Ascending aorta (tissue), 2 donors: ENCODE results near the gene F11. TPM values are rescaled to one million over a fixed set of nuclear protein-coding genes. Genes with fewer than 3 reads are reported as not detected.
"Not testable (repeated sequence)": the region's sequence is repeated elsewhere in the genome, so short reads cannot be mapped to it uniquely, and the experiment has no call there.

Experiments
- DNase-seq, 2 donors: peaks; one replicate each; pipeline ENCODE4 v3.0.0-alpha.2; 2019; ENCODE audit warnings: low spot score in 2 of 2
- H3K27ac ChIP-seq, 2 donors: fragments of 200-600 bp; sonication (generic); one replicate each; pipeline ENCODE4 v1.5.1; 2016 to 2017; ENCODE audit warnings: mild to moderate bottlenecking in 1 of 2
- H3K27me3 ChIP-seq: fragments of 200-600 bp; sonication (generic); one replicate; pipeline ENCODE4 v1.5.1; 2017
- H3K36me3 ChIP-seq, 2 donors: fragments of 200-600 bp; sonication (generic); one replicate each; pipeline ENCODE4 v1.5.1; 2016
- H3K4me1 ChIP-seq, 2 donors: fragments of 200-600 bp; sonication (generic); one replicate each; pipeline ENCODE4 v1.5.1; 2016 to 2017; ENCODE audit warnings: mild to moderate bottlenecking in 1 of 2
- H3K4me3 ChIP-seq, 2 donors: fragments of 200-600 bp; sonication (generic); one replicate each; pipeline ENCODE4 v1.5.1; 2016 to 2017; ENCODE audit warnings: mild to moderate bottlenecking in 1 of 2
- H3K9me3 ChIP-seq, 2 donors: fragments of 200-600 bp; sonication (generic); one replicate each; pipeline ENCODE4 v1.5.1; 2016
- intact Hi-C: fragments of 100-400 bp; cut with DNase I; formaldehyde crosslinking; loops from one replicate; pipeline ENCODE4 v1.15.1; 2023
- total RNA-seq: library from RNA; depleted of rRNA; stranded (reverse); fragments of >200 nt; gene quantifications from one replicate; pipeline ENCODE4 v1.1.0, GENCODE V29; 2016
- TF ChIP-seq, protein P1 (sequence below), 3 experiments: fragments of 200-600 bp in 2 of 3; fragments of 450-650 bp in 1 of 3; sonication (generic) in 2 of 3; IDR thresholded peaks; one replicate each; pipeline ENCODE4 v1.5.1; 2016 to 2019; ENCODE audit warnings: antibody characterized with exemption in 3 of 3, mild to moderate bottlenecking in 1 of 3, moderate library complexity in 1 of 3

Gene F11
- total RNA-seq, 1 donor from 2014 or later: not detected

- DNase-seq: no peak
- Histone ChIP-seq H3K9me3 (no peaks in the 10 kb centered on the region), H3K4me1 (no peaks in the 10 kb centered on the region), H3K4me3 (no peak overlapping the region), H3K36me3 (no peaks in the 10 kb centered on the region), H3K27me3 (no peaks in the 10 kb centered on the region), H3K27ac (no peak overlapping the region)
- intact Hi-C loops: no loop called here
- TF ChIP-seq, protein P1, sequence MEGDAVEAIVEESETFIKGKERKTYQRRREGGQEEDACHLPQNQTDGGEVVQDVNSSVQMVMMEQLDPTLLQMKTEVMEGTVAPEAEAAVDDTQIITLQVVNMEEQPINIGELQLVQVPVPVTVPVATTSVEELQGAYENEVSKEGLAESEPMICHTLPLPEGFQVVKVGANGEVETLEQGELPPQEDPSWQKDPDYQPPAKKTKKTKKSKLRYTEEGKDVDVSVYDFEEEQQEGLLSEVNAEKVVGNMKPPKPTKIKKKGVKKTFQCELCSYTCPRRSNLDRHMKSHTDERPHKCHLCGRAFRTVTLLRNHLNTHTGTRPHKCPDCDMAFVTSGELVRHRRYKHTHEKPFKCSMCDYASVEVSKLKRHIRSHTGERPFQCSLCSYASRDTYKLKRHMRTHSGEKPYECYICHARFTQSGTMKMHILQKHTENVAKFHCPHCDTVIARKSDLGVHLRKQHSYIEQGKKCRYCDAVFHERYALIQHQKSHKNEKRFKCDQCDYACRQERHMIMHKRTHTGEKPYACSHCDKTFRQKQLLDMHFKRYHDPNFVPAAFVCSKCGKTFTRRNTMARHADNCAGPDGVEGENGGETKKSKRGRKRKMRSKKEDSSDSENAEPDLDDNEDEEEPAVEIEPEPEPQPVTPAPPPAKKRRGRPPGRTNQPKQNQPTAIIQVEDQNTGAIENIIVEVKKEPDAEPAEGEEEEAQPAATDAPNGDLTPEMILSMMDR (IDR thresholded peaks at IDR 0.05): no peak
Measured at GRCh38 chr4:186271081-186271678, 5.2 kb downstream of the F11 start.

GRCh38 chr4:186272699-186273391, 6.9 kb downstream of the F11 start:
- no peaks in the 10 kb centered on the region for H3K27me3 ChIP-seq
- H3K4me1 ChIP-seq: no peaks in the 10 kb centered on the region
- H3K9me3 ChIP-seq: no peaks in the 10 kb centered on the region
- no peak for DNase-seq
- no peaks in the 10 kb centered on the region for H3K36me3 ChIP-seq
- intact Hi-C loops: no loop called here
- TF ChIP-seq, protein P1 (IDR thresholded peaks at IDR 0.05): no peak
- no peak overlapping the region for H3K4me3 ChIP-seq
- no peak overlapping the region for H3K27ac ChIP-seq

DNA sequence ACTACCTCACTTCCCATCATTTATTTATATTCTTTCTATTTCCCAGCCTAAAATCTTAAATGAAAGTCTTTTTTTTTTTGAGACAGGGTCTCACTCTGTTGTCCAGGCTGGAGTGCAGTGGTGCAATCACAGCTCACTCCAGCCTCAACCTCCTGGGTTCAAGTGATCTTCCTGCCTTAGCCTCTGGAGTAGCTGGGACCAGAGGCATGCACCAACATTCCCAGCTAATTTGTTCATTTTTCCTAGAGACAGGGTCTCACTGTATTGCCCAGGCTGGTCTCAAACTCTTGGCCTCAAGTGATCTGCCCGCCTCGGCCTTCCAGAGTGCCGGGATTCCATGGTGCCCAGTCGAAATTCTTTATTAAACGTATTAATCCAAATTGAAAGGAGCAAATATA, 7.4 kb downstream of the F11 start:
- H3K9me3 ChIP-seq, DNase-seq: not testable (repeated sequence)

GRCh38 chr4:186283311-186283710, 17.3 kb downstream of the F11 start:
- no peak for DNase-seq
- Histone ChIP-seq H3K4me3 (no peak overlapping the region), H3K4me1 (no peaks in the 10 kb centered on the region), H3K9me3 (no peaks in the 10 kb centered on the region), H3K27ac (no peak overlapping the region), H3K36me3 (no peaks in the 10 kb centered on the region), H3K27me3 (no peaks in the 10 kb centered on the region)
- intact Hi-C loops: no loop called here
- TF ChIP-seq, protein P1 (IDR thresholded peaks at IDR 0.05): no peak

More for the DNA sequence above, 7.4 kb downstream of the F11 start:
- H3K27ac ChIP-seq, intact Hi-C loops, H3K4me1 ChIP-seq, H3K27me3 ChIP-seq, H3K36me3 ChIP-seq, H3K4me3 ChIP-seq: not testable (repeated sequence)

DNA sequence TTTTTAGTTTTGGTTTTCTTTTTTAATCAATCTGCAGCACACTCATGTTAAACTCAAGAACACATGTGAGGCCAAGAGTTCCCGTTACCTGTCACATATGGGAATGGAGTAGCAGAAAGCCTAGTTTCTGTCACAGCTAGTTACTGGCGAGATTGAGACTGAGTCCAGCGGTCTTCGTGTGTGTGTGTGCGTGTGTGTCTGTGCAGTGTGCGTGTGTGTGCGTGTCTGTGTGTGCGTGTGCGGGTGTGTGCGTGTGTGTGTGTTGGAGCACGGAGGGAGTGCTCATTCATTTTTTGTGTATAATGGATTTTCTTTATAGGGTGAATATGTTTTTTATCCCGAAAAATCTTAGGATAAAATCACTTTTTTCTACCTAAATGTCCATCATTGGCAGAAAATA, 19.2 kb downstream of the F11 start:
- TF ChIP-seq, protein P1 (IDR thresholded peaks at IDR 0.05): no peak
- Histone ChIP-seq H3K4me1 (no peaks in the 10 kb centered on the region), H3K36me3 (no peaks in the 10 kb centered on the region), H3K9me3 (no peaks in the 10 kb centered on the region), H3K4me3 (no peak overlapping the region), H3K27ac (no peak overlapping the region), H3K27me3 (no peaks in the 10 kb centered on the region)
- intact Hi-C loops: no loop called here
- DNase-seq: no peak

GRCh38 chr4:186286581-186286980, 20.6 kb downstream of the F11 start:
- no peak overlapping the region for H3K4me3 ChIP-seq
- no peaks in the 10 kb centered on the region for H3K4me1 ChIP-seq
- H3K9me3 ChIP-seq: no peaks in the 10 kb centered on the region
- no peaks in the 10 kb centered on the region for H3K36me3 ChIP-seq
- intact Hi-C loops: no loop called here
- TF ChIP-seq, protein P1 (IDR thresholded peaks at IDR 0.05): no peak
- no peak for DNase-seq
- no peak overlapping the region for H3K27ac ChIP-seq
- no peaks in the 10 kb centered on the region for H3K27me3 ChIP-seq
